ENCODE results near the gene LYPD5. TPM values are rescaled to one million over a fixed set of nuclear protein-coding genes. Genes with fewer than 3 reads are reported as not detected.
A peak's percentile ranks its signal among the peaks of the same experiment; 100 is the strongest.

Gene LYPD5
- total RNA-seq, 1 donor from 2014 or later = not detected

DNA sequence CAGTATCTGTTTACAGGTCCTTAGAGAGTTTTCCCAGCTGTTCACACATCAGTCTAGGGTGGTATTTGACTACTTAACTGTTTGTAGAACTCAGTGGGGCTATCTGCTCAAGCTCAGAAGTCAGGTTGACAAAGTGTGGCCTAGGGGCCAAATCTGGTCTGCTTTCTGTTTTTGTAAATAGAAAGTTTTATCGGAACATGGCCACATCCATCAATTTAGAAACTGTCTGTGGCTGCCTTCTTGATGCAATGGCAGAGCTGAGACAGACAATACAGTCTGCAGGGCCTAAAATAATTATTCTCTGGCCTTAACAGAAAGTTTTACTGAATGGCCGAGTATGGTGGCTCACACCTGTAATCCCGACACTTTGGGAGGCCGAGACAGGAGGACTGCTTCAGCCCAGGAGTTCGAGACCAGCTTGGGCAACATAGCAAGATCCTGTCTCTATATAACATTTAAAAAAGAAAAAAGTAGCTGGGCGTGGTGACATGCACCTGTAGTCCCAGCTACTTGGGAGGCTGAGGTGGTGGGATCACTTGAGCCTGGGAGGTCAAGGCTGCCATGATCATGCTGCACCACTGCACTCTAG lies 49.9 kb downstream of the LYPD5 start:
- H3K27me3 Mint-ChIP-seq (ENCODE audit: low read depth) = peaks cover 4% of the 10 kb centered on the region
- no peak for TF ChIP-seq CTCF (conservative IDR thresholded peaks at IDR 0.05)
- H3K27ac Mint-ChIP-seq (ENCODE audit: unreplicated experiment) = no peak overlapping the region
- peaks cover 38% of the 10 kb centered on the region for H3K4me1 Mint-ChIP-seq
- no peak for DNase-seq (ENCODE audit: low read depth, low spot score)
- no peaks in the 10 kb centered on the region for H3K9me3 Mint-ChIP-seq
- H3K4me3 Mint-ChIP-seq = peak overlapping the region; percentile 66
- H3K36me3 Mint-ChIP-seq (ENCODE audit: low read depth) = peaks cover 22% of the 10 kb centered on the region

DNA sequence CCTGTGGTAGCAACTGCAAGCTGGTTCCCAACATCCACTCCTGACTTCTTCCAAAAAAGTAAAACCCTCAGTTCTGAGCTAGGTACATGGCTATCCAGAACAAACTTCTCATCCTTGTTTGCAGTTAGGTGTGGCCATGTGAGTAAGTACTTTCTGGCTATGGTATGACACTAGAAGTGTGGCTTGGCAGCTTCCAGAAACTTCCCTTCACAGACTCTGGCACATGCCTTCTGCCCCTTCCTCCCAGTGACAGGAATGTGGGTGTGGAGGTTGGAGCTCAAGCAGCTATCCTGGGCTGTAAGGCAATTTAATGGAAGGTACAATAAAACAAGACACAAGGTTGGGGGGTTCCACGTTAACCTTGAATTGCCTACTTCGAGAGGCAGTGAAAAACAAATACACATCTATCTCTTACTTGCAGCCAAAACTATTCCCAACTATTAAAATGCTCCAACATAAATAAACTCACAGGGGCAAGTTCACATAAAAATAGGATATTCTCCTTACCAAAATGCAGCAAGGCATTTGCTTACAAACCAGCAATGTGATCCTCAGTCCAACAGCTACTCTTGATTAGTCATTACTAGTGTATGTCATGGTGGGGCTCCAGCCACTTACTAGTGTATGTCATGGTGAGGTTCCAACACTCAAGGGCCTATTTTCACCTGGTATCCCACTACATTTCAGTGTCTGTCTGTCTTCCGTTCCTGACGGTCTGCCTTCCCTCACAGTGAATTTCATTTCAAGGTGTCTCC lies 50.6 kb downstream of the LYPD5 start:
- Mint-ChIP-seq H3K9me3 (no peaks in the 10 kb centered on the region), H3K4me1 (peaks cover 38% of the 10 kb centered on the region), H3K27me3 (ENCODE audit: low read depth) (peaks cover 4% of the 10 kb centered on the region), H3K36me3 (ENCODE audit: low read depth) (peaks cover 24% of the 10 kb centered on the region), H3K27ac (ENCODE audit: unreplicated experiment) (no peak overlapping the region), H3K4me3 (peak overlapping the region; percentile 66)
- DNase-seq (ENCODE audit: low read depth, low spot score) = no peak
- TF ChIP-seq CTCF (conservative IDR thresholded peaks at IDR 0.05) = no peak

- no peak for DNase-seq (ENCODE audit: low read depth, low spot score)
- H3K36me3 Mint-ChIP-seq (ENCODE audit: low read depth) = peaks cover 31% of the 10 kb centered on the region
- peaks cover 29% of the 10 kb centered on the region for H3K4me1 Mint-ChIP-seq
- no peaks in the 10 kb centered on the region for H3K9me3 Mint-ChIP-seq
- no peak overlapping the region for H3K27ac Mint-ChIP-seq (ENCODE audit: unreplicated experiment)
- no peak overlapping the region for H3K4me3 Mint-ChIP-seq
- no peak for TF ChIP-seq CTCF (conservative IDR thresholded peaks at IDR 0.05)
- H3K27me3 Mint-ChIP-seq (ENCODE audit: low read depth) = peaks cover 2% of the 10 kb centered on the region
Measured at GRCh38 chr19:43749898-43750297, 52.3 kb downstream of the LYPD5 start.

DNA sequence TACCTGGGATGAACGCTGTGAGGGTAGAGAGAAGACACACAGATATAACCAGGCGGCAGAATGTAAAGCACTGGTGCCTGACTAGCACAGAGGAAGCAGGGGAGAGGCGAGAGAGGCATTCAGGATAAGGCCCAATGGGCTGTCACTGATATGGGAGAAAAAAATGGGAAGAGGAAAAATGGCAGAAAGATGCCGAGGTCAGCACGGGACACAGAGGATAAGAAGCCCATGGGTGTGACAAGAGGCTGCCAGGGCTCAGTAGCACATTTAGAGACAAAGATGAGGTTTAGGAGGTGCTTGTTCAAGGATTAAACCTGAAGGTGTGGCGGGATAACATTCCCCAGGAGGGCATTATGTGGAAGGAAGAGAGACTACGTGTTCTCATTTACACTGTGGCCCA lies 53.1 kb downstream of the LYPD5 start:
- H3K36me3 Mint-ChIP-seq (ENCODE audit: low read depth) = peaks cover 36% of the 10 kb centered on the region
- no peaks in the 10 kb centered on the region for H3K27me3 Mint-ChIP-seq (ENCODE audit: low read depth)
- no peak for TF ChIP-seq CTCF (conservative IDR thresholded peaks at IDR 0.05)
- peak overlapping the region; percentile 9 for H3K4me3 Mint-ChIP-seq
- H3K4me1 Mint-ChIP-seq = peaks cover 26% of the 10 kb centered on the region
- DNase-seq (ENCODE audit: low read depth, low spot score) = no peak
- no peak overlapping the region for H3K27ac Mint-ChIP-seq (ENCODE audit: unreplicated experiment)
- H3K9me3 Mint-ChIP-seq = no peaks in the 10 kb centered on the region

DNA sequence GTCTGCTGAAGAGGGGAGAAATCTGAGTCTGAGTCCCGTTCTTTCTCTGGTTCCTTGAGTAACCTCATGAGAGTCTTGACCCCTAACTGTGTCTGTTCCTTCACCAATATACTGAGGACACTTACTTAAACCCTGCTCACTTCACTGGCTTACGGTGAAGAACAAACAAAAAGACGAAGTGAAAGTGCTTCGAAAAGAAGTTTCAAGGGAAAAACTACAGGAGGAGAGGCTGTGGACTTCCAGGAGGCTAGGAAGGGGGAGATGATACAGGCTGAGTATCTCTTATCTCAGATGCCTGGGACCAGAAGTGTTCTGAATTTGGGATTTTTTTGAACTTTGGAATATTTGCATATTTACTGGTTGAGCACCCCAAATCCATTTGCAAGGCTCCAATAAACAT lies 53.6 kb downstream of the LYPD5 start:
- H3K27ac Mint-ChIP-seq (ENCODE audit: unreplicated experiment) = no peak overlapping the region
- H3K9me3 Mint-ChIP-seq = no peaks in the 10 kb centered on the region
- TF ChIP-seq CTCF (conservative IDR thresholded peaks at IDR 0.05) = no peak
- no peaks in the 10 kb centered on the region for H3K27me3 Mint-ChIP-seq (ENCODE audit: low read depth)
- no peak for DNase-seq (ENCODE audit: low read depth, low spot score)
- H3K36me3 Mint-ChIP-seq (ENCODE audit: low read depth) = peaks cover 40% of the 10 kb centered on the region
- no peak overlapping the region for H3K4me3 Mint-ChIP-seq
- H3K4me1 Mint-ChIP-seq = peaks cover 22% of the 10 kb centered on the region

Measured in neural crest cell (in vitro differentiated cells).